ENCODE measurements around the gene GATA5.

Gene GATA5

GRCh38 chr20:62485701-62486089, 9.9 kb upstream of the GATA5 start:
- Histone ChIP-seq H3K4me1 (ENCODE audit: control insufficient read depth in 2 of 2, insufficient read depth in 1 of 2, low read depth in 1 of 2, low read length in 2 of 2) (peaks cover 3 to 32% of the 10 kb centered on the region in 2 donors), H3K27ac (replicated peaks; ENCODE audit: low read length) (no peak overlapping the region)

GRCh38 chr20:62485062-62485700, 9.4 kb upstream of the GATA5 start:
- Histone ChIP-seq H3K4me2 (ENCODE audit: insufficient read depth, low read length, poor library complexity, severe bottlenecking) (no peak overlapping the region), H2BK5ac (ENCODE audit: low read length) (no peak overlapping the region), H3K9me3 (replicated peaks in 1 of 2; ENCODE audit: control insufficient read depth in 2 of 2, insufficient read depth in 1 of 2, low read depth in 1 of 2, low read length in 2 of 2) (peaks cover 0 to 3% of the 10 kb centered on the region in 2 donors), H3K4me1 (ENCODE audit: control insufficient read depth in 2 of 2, insufficient read depth in 1 of 2, low read depth in 1 of 2, low read length in 2 of 2) (peaks cover 3 to 32% of the 10 kb centered on the region in 2 donors), H3K79me1 (ENCODE audit: low read depth, low read length) (peaks cover 2% of the 10 kb centered on the region), H3K9ac (ENCODE audit: low read depth, low read length, poor library complexity) (peak overlapping the region; percentile 24), H3K18ac (ENCODE audit: low read length) (peak overlapping the region; percentile 72), H4K91ac (ENCODE audit: low read depth, low read length, poor library complexity) (no peak overlapping the region), H2AFZ (ENCODE audit: low read length) (no peak overlapping the region), H3K4me3 (ENCODE audit: low read length in 2 of 2) (no peak overlapping the region), H3K14ac (ENCODE audit: low read length) (no peak overlapping the region), H4K8ac (ENCODE audit: low read depth, low read length) (no peak overlapping the region), H2AK5ac (ENCODE audit: low read depth, low read length) (peak overlapping the region; percentile 56), H3K23ac (ENCODE audit: low read depth, low read length, poor library complexity) (peak overlapping the region; percentile 76), H2BK12ac (ENCODE audit: low read length) (no peak overlapping the region), H3K36me3 (replicated peaks in 1 of 2; ENCODE audit: control insufficient read depth in 2 of 2, insufficient read depth in 2 of 2, low read length in 2 of 2) (no peaks in the 10 kb centered on the region), H3K4ac (ENCODE audit: low read length) (no peak overlapping the region), H2BK120ac (ENCODE audit: low read depth, low read length) (no peak overlapping the region), H3K27ac (replicated peaks; ENCODE audit: low read length) (no peak overlapping the region), H2BK15ac (ENCODE audit: low read length) (no peak overlapping the region), H3K27me3 (ENCODE audit: control insufficient read depth in 3 of 3, insufficient read depth in 3 of 3, low read depth in 1 of 3, low read length in 3 of 3) (peaks cover 17 to 100% (median 49%) of the 10 kb centered on the region in 3 experiments)
- no CpG with 5 or more reads among the region's 21 CpGs for WGBS, 2 donors (ENCODE audit: extremely low coverage in 2 of 2, insufficient read length in 2 of 2, insufficient replicate concordance in 1 of 2)
- DNase-seq (ENCODE audit: low spot score), result no peak

More at GRCh38 chr20:62485701-62486089, 9.9 kb upstream of the GATA5 start:
- no peak overlapping the region for H4K8ac ChIP-seq (ENCODE audit: low read depth, low read length)
- H2BK15ac ChIP-seq (ENCODE audit: low read length), result no peak overlapping the region
- no peak overlapping the region for H2BK5ac ChIP-seq (ENCODE audit: low read length)
- H3K9ac ChIP-seq (ENCODE audit: low read depth, low read length, poor library complexity), result peak overlapping the region; percentile 24
- H4K91ac ChIP-seq (ENCODE audit: low read depth, low read length, poor library complexity), result no peak overlapping the region
- H3K36me3 ChIP-seq (replicated peaks in 1 of 2; ENCODE audit: control insufficient read depth in 2 of 2, insufficient read depth in 2 of 2, low read length in 2 of 2), result no peaks in the 10 kb centered on the region
- H3K4me2 ChIP-seq (ENCODE audit: insufficient read depth, low read length, poor library complexity, severe bottlenecking), result no peak overlapping the region
- no peak overlapping the region for H3K4ac ChIP-seq (ENCODE audit: low read length)
- no peak overlapping the region for H2AFZ ChIP-seq (ENCODE audit: low read length)
- no CpG with 5 or more reads among the region's 17 CpGs for WGBS, 2 donors (ENCODE audit: extremely low coverage in 2 of 2, insufficient read length in 2 of 2, insufficient replicate concordance in 1 of 2)
- peak overlapping the region; percentile 72 for H3K18ac ChIP-seq (ENCODE audit: low read length)
- H2BK12ac ChIP-seq (ENCODE audit: low read length), result no peak overlapping the region
- no peak overlapping the region for H3K4me3 ChIP-seq (ENCODE audit: low read length in 2 of 2)
- peak overlapping the region; percentile 70 for H2AK5ac ChIP-seq (ENCODE audit: low read depth, low read length)
- H3K27me3 ChIP-seq (ENCODE audit: control insufficient read depth in 3 of 3, insufficient read depth in 3 of 3, low read depth in 1 of 3, low read length in 3 of 3), result peaks cover 17 to 99% (median 43%) of the 10 kb centered on the region in 3 experiments
- no peak overlapping the region for H2BK120ac ChIP-seq (ENCODE audit: low read depth, low read length)
- peaks cover 0 to 3% of the 10 kb centered on the region in 2 donors for H3K9me3 ChIP-seq (replicated peaks in 1 of 2; ENCODE audit: control insufficient read depth in 2 of 2, insufficient read depth in 1 of 2, low read depth in 1 of 2, low read length in 2 of 2)
- DNase-seq (ENCODE audit: low spot score), result no peak
- H3K23ac ChIP-seq (ENCODE audit: low read depth, low read length, poor library complexity), result peak overlapping the region; percentile 76
- peak overlapping the region; percentile 86 for H3K14ac ChIP-seq (ENCODE audit: low read length)
- peaks cover 2% of the 10 kb centered on the region for H3K79me1 ChIP-seq (ENCODE audit: low read depth, low read length)

GRCh38 chr20:62484478-62484877, 8.7 kb upstream of the GATA5 start:
- no peak overlapping the region for H3K9ac ChIP-seq (ENCODE audit: low read depth, low read length, poor library complexity)
- H3K27ac ChIP-seq (replicated peaks; ENCODE audit: low read length), result no peak overlapping the region
- no peaks in the 10 kb centered on the region for H3K36me3 ChIP-seq (replicated peaks in 1 of 2; ENCODE audit: control insufficient read depth in 2 of 2, insufficient read depth in 2 of 2, low read length in 2 of 2)

GRCh38 chr20:62483613-62484458, 8.0 kb upstream of the GATA5 start:
- Histone ChIP-seq H3K9ac (ENCODE audit: low read depth, low read length, poor library complexity) (peak overlapping the region; percentile 80), H2AK5ac (ENCODE audit: low read depth, low read length) (peak overlapping the region; percentile 91), H3K4me2 (ENCODE audit: insufficient read depth, low read length, poor library complexity, severe bottlenecking) (no peak overlapping the region), H3K4me1 (ENCODE audit: control insufficient read depth in 2 of 2, insufficient read depth in 1 of 2, low read depth in 1 of 2, low read length in 2 of 2) (peaks cover 3 to 32% of the 10 kb centered on the region in 2 donors), H3K27me3 (ENCODE audit: control insufficient read depth in 3 of 3, insufficient read depth in 3 of 3, low read depth in 1 of 3, low read length in 3 of 3) (peaks cover 22 to 98% (median 59%) of the 10 kb centered on the region in 3 experiments), H3K36me3 (replicated peaks in 1 of 2; ENCODE audit: control insufficient read depth in 2 of 2, insufficient read depth in 2 of 2, low read length in 2 of 2) (no peaks in the 10 kb centered on the region), H3K9me3 (replicated peaks in 1 of 2; ENCODE audit: control insufficient read depth in 2 of 2, insufficient read depth in 1 of 2, low read depth in 1 of 2, low read length in 2 of 2) (peaks cover 0 to 6% of the 10 kb centered on the region in 2 donors), H3K4me3 (ENCODE audit: low read length in 2 of 2) (peak overlapping the region in 1 of 2 donors; percentile 17), H2BK120ac (ENCODE audit: low read depth, low read length) (no peak overlapping the region), H4K8ac (ENCODE audit: low read depth, low read length) (no peak overlapping the region), H3K14ac (ENCODE audit: low read length) (peak overlapping the region; percentile 5), H3K4ac (ENCODE audit: low read length) (no peak overlapping the region), H3K18ac (ENCODE audit: low read length) (peak overlapping the region; percentile 77), H2BK12ac (ENCODE audit: low read length) (peak overlapping the region; percentile 95), H3K23ac (ENCODE audit: low read depth, low read length, poor library complexity) (peak overlapping the region; percentile 86), H4K91ac (ENCODE audit: low read depth, low read length, poor library complexity) (no peak overlapping the region), H3K79me1 (ENCODE audit: low read depth, low read length) (peaks cover 2% of the 10 kb centered on the region), H2BK5ac (ENCODE audit: low read length) (peak overlapping the region; percentile 42), H2AFZ (ENCODE audit: low read length) (no peak overlapping the region), H3K27ac (replicated peaks; ENCODE audit: low read length) (no peak overlapping the region), H2BK15ac (ENCODE audit: low read length) (peak overlapping the region; percentile 62)
- no peak for DNase-seq (ENCODE audit: low spot score)
- no CpG with 5 or more reads among the region's 25 CpGs for WGBS, 2 donors (ENCODE audit: extremely low coverage in 2 of 2, insufficient read length in 2 of 2, insufficient replicate concordance in 1 of 2)

More at GRCh38 chr20:62484478-62484877, 8.7 kb upstream of the GATA5 start:
- H4K8ac ChIP-seq (ENCODE audit: low read depth, low read length), result no peak overlapping the region
- no peak overlapping the region for H3K14ac ChIP-seq (ENCODE audit: low read length)
- H3K23ac ChIP-seq (ENCODE audit: low read depth, low read length, poor library complexity), result peak overlapping the region; percentile 34
- peaks cover 2% of the 10 kb centered on the region for H3K79me1 ChIP-seq (ENCODE audit: low read depth, low read length)
- no peak overlapping the region for H2BK120ac ChIP-seq (ENCODE audit: low read depth, low read length)
- WGBS, 2 donors (ENCODE audit: extremely low coverage in 2 of 2, insufficient read length in 2 of 2, insufficient replicate concordance in 1 of 2), result no CpG with 5 or more reads among the region's 9 CpGs
- H3K4me1 ChIP-seq (ENCODE audit: control insufficient read depth in 2 of 2, insufficient read depth in 1 of 2, low read depth in 1 of 2, low read length in 2 of 2), result peaks cover 3 to 32% of the 10 kb centered on the region in 2 donors
- peaks cover 0 to 3% of the 10 kb centered on the region in 2 donors for H3K9me3 ChIP-seq (replicated peaks in 1 of 2; ENCODE audit: control insufficient read depth in 2 of 2, insufficient read depth in 1 of 2, low read depth in 1 of 2, low read length in 2 of 2)
- peak overlapping the region; percentile 91 for H2AK5ac ChIP-seq (ENCODE audit: low read depth, low read length)
- H2BK15ac ChIP-seq (ENCODE audit: low read length), result peak overlapping the region; percentile 62
- no peak overlapping the region for H2AFZ ChIP-seq (ENCODE audit: low read length)
- H3K4me3 ChIP-seq (ENCODE audit: low read length in 2 of 2), result no peak overlapping the region
- H3K27me3 ChIP-seq (ENCODE audit: control insufficient read depth in 3 of 3, insufficient read depth in 3 of 3, low read depth in 1 of 3, low read length in 3 of 3), result peaks cover 17 to 98% (median 53%) of the 10 kb centered on the region in 3 experiments
- peak overlapping the region; percentile 42 for H2BK5ac ChIP-seq (ENCODE audit: low read length)
- H4K91ac ChIP-seq (ENCODE audit: low read depth, low read length, poor library complexity), result no peak overlapping the region
- H3K4ac ChIP-seq (ENCODE audit: low read length), result no peak overlapping the region
- H3K18ac ChIP-seq (ENCODE audit: low read length), result peak overlapping the region; percentile 77
- H2BK12ac ChIP-seq (ENCODE audit: low read length), result peak overlapping the region; percentile 95
- H3K4me2 ChIP-seq (ENCODE audit: insufficient read depth, low read length, poor library complexity, severe bottlenecking), result no peak overlapping the region
- DNase-seq (ENCODE audit: low spot score), result no peak
